ENCODE data around the gene PRKCG. TPM values are rescaled to one million over a fixed set of nuclear protein-coding genes. Genes with fewer than 3 reads are reported as not detected.
"Not testable (repeated sequence)": the region's sequence is repeated elsewhere in the genome, so short reads cannot be mapped to it uniquely, and the experiment has no call there.

Gene PRKCG
- total RNA-seq, 6 donors from 2014 or later = 0.17 to 1.0 (median 0.39) TPM; not detected in 3

- no peaks in the 10 kb centered on the region for H3K4me1 ChIP-seq
- no peaks in the 10 kb centered on the region for H3K36me3 ChIP-seq
- no peaks in the 10 kb centered on the region for H3K9me3 ChIP-seq
- no peak for TF ChIP-seq POLR2A (IDR thresholded peaks at IDR 0.05)
- TF ChIP-seq, protein P1, sequence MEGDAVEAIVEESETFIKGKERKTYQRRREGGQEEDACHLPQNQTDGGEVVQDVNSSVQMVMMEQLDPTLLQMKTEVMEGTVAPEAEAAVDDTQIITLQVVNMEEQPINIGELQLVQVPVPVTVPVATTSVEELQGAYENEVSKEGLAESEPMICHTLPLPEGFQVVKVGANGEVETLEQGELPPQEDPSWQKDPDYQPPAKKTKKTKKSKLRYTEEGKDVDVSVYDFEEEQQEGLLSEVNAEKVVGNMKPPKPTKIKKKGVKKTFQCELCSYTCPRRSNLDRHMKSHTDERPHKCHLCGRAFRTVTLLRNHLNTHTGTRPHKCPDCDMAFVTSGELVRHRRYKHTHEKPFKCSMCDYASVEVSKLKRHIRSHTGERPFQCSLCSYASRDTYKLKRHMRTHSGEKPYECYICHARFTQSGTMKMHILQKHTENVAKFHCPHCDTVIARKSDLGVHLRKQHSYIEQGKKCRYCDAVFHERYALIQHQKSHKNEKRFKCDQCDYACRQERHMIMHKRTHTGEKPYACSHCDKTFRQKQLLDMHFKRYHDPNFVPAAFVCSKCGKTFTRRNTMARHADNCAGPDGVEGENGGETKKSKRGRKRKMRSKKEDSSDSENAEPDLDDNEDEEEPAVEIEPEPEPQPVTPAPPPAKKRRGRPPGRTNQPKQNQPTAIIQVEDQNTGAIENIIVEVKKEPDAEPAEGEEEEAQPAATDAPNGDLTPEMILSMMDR (IDR thresholded peaks at IDR 0.05) = no peak
- TF ChIP-seq POLR2AphosphoS5 (IDR thresholded peaks at IDR 0.05) = no peak
- TF ChIP-seq EP300 (IDR thresholded peaks at IDR 0.05) = no peak
- WGBS, 2 donors = 92 to 94% methylated on average over 2 of the region's 2 CpGs
- H3K27me3 ChIP-seq = peaks cover 0 to 20% (median 13%) of the 10 kb centered on the region in 4 donors
- ATAC-seq (ENCODE audit: low FRiP score in 2 of 2) (no peak), DNase-seq (no peak)
- H3K4me3 ChIP-seq = no peak overlapping the region
- H3K27ac ChIP-seq = no peak overlapping the region
These were observed 64.0 kb downstream of the PRKCG start for GRCh38 chr19:53945998-53946397.

DNA sequence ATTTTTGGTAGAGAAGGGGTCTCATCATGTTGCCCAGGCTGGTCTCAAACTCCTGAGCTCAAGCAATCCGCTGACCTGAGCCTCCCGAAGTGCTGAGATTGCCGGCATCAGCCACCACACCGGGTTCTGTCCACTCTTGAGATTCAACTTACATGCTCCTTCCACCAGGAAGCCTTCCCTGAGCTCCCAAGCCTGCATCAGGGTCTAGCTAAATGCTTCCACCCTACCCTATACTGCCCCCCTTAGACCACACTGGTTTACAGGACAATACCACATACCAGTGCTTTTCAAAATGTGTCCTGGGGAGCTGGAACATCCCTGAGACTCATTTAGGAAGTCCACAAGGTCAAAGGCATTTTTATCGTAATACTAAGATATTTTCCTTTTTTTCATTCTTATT, 65.6 kb downstream of the PRKCG start:
- 60 to 78% methylated on average over 5 of the region's 5 CpGs for WGBS, 2 donors
- peaks cover 0 to 8% (median 3%) of the 10 kb centered on the region in 4 donors for H3K27me3 ChIP-seq
- no peaks in the 10 kb centered on the region for H3K9me3 ChIP-seq
- ATAC-seq (ENCODE audit: low FRiP score in 2 of 2) (no peak), DNase-seq (no peak)
- TF ChIP-seq, protein P1 (IDR thresholded peaks at IDR 0.05) = no peak
- TF ChIP-seq POLR2A (IDR thresholded peaks at IDR 0.05) = no peak
- no peak for TF ChIP-seq POLR2AphosphoS5 (IDR thresholded peaks at IDR 0.05)
- TF ChIP-seq EP300 (IDR thresholded peaks at IDR 0.05) = no peak
- no peaks in the 10 kb centered on the region for H3K4me1 ChIP-seq
- no peaks in the 10 kb centered on the region for H3K36me3 ChIP-seq
- H3K27ac ChIP-seq = no peak overlapping the region
- no peak overlapping the region for H3K4me3 ChIP-seq

DNA sequence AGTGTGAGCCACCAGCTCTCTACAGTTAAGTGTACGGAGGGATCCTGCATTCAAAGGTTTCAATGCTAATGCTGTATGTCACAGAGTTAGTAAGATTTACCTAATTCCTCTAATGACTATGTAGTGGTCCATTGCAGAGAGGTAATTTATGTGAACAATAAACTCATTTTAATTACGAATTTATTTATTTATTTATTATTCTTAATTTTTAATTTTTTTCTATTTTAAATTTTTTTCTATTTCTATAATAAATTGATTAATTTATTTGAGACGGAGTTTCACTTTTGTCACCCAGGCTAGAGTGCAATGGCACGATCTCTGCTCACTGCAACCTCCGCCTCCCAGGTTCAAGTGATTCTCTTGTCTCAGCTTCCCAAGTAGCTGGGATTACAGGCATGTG, 66.6 kb downstream of the PRKCG start:
- not testable (repeated sequence) for ATAC-seq (ENCODE audit: low FRiP score in 2 of 2); H3K27ac ChIP-seq; H3K36me3 ChIP-seq; H3K9me3 ChIP-seq; H3K27me3 ChIP-seq; H3K4me1 ChIP-seq; DNase-seq; H3K4me3 ChIP-seq
- 88 to 90% methylated on average over 5 of the region's 5 CpGs for WGBS, 2 donors

DNA sequence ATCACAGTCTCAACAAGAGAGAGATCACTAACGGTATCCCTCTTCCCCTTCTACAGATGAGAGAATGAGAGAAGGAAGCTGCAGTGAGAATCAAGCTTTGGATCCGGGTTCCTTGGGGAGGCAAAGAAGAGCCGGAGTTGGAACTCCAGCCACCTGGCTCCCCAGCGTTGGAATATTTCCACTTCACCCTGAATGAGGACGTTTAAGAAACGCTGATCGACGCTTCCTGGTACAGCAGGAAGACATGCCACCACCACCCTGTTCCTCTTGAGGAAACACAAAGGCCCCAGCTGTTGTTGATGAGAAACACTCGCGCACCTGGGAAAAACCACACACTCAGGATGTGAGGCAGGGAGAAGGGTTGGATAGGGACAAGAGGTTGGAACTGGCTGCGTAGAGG, 69.4 kb downstream of the PRKCG start:
- WGBS, 2 donors = 39 to 42% methylated on average over 11 of the region's 11 CpGs
- no peak for DNase-seq
- H3K27me3 ChIP-seq = no peaks in the 10 kb centered on the region

GRCh38 chr19:53951947-53952346, 70.0 kb downstream of the PRKCG start:
- 85 to 88% methylated on average over 9 of the region's 9 CpGs for WGBS, 2 donors
- no peaks in the 10 kb centered on the region for H3K4me1 ChIP-seq
- H3K4me3 ChIP-seq = no peak overlapping the region
- TF ChIP-seq POLR2AphosphoS5 (IDR thresholded peaks at IDR 0.05) (no peak), POLR2A (IDR thresholded peaks at IDR 0.05) (no peak), EP300 (IDR thresholded peaks at IDR 0.05) (no peak)
- TF ChIP-seq, protein P1 (IDR thresholded peaks at IDR 0.05) = no peak
- no peak overlapping the region for H3K27ac ChIP-seq
- H3K9me3 ChIP-seq = no peaks in the 10 kb centered on the region
- ATAC-seq (ENCODE audit: low FRiP score in 2 of 2) = no peak
- no peaks in the 10 kb centered on the region for H3K36me3 ChIP-seq
- peaks cover 0 to 1% (median 0%) of the 10 kb centered on the region in 4 donors for H3K27me3 ChIP-seq
- DNase-seq = no peak

More for the DNA sequence above, 69.4 kb downstream of the PRKCG start:
- Histone ChIP-seq H3K4me3 (no peak overlapping the region), H3K9me3 (no peaks in the 10 kb centered on the region), H3K27ac (no peak overlapping the region), H3K36me3 (no peaks in the 10 kb centered on the region), H3K4me1 (no peaks in the 10 kb centered on the region)
- TF ChIP-seq, protein P1 (IDR thresholded peaks at IDR 0.05) = no peak
- TF ChIP-seq POLR2A (IDR thresholded peaks at IDR 0.05) (no peak), POLR2AphosphoS5 (IDR thresholded peaks at IDR 0.05) (no peak), EP300 (IDR thresholded peaks at IDR 0.05) (no peak)
- no peak for ATAC-seq (ENCODE audit: low FRiP score in 2 of 2)
